ENCODE results near the gene PLTP.
"Not testable (repeated sequence)": the region's sequence is repeated elsewhere in the genome, so short reads cannot be mapped to it uniquely, and the experiment has no call there.

The PLTP gene

DNA sequence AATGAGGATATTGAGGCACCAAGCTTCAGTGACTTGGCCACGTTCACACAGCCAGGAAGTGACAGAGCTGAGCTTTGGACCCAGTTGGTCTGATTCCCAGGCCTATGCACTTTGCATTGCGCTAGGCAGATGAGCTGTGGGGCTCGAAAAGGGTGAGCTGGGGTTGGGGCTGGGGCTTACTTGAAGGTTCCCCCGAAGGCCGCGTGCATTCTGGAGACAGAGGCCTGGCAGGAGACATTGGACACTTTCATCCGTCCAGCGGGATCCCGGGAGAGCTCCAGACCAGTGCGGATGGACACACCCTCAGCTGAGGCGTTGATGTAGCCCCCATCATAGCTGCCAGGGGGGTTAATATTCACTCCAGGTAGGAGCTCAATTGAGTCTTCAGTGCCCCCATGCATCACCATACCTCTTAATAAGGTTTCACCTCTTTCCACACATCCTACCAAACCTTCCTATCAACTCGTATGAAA, 2.6 kb downstream of the PLTP start:
- H3K4me3 ChIP-seq, result peak overlapping the region; percentile 74
- peak overlapping the region in 1 of 2 donors; percentile 89 for H3K27ac ChIP-seq
- DNase-seq (ENCODE audit: low spot score), result no peak
- TF ChIP-seq, protein P1, sequence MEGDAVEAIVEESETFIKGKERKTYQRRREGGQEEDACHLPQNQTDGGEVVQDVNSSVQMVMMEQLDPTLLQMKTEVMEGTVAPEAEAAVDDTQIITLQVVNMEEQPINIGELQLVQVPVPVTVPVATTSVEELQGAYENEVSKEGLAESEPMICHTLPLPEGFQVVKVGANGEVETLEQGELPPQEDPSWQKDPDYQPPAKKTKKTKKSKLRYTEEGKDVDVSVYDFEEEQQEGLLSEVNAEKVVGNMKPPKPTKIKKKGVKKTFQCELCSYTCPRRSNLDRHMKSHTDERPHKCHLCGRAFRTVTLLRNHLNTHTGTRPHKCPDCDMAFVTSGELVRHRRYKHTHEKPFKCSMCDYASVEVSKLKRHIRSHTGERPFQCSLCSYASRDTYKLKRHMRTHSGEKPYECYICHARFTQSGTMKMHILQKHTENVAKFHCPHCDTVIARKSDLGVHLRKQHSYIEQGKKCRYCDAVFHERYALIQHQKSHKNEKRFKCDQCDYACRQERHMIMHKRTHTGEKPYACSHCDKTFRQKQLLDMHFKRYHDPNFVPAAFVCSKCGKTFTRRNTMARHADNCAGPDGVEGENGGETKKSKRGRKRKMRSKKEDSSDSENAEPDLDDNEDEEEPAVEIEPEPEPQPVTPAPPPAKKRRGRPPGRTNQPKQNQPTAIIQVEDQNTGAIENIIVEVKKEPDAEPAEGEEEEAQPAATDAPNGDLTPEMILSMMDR (IDR thresholded peaks at IDR 0.05), result no peak

DNA sequence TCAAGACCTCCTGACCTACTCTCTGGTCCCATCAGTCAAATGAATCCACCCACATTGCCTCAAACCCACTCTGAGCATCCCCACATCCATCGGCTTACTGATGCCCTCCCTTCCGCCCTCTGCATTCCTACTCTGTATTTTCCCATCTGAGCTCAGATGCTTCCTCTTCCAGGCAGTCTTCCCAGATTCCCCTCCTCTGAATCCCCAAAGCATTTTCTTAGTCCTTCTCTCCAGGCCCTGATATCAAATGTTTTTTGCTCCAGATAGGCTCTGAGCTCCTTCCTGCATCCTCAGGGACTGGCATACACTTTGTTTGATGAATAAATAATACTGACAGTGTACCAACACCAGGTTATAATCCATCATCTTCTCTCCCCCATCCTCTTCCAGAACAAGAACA, 3.9 kb downstream of the PLTP start:
- H3K27ac ChIP-seq, result no peak overlapping the region
- no peak for DNase-seq (ENCODE audit: low spot score)
- H3K4me3 ChIP-seq, result no peak overlapping the region
- TF ChIP-seq, protein P1 (IDR thresholded peaks at IDR 0.05), result no peak

DNA sequence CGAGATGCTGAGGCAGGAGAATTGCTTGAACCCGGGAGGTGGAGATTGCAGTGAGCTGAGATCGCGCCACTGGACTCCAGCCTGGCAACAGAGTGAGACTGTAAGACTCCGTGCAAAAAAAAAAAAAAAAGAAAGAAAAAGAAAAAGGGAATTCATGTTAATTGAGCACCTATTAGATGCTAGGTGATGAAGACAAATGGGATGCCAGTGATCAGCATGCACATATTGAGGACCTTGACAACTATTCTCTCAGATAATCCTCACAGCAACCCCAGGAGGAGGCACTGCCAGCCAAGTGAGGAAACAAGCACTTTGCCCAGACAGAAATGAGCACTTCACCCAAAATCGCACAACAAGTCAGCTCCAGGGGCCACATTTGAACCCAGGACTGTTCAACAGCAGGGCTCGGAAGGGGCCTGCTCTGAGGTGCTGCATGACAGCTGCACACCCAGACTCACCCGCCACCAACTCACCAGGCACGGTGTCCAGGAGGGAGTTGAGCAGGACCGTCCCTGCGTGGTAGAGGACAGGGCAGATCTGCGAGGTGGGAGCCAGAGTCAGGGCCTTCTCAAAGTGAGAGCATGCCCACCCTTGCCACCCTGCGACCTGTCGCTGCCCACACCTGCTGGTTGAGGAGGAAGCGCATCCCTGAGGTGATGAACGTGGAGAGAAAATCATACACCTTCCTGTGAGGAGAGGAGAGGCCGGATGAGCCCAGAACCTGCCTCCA, 4.6 kb downstream of the PLTP start:
- Histone ChIP-seq H3K27ac (no peak overlapping the region), H3K4me3 (no peak overlapping the region)
- TF ChIP-seq, protein P1 (IDR thresholded peaks at IDR 0.05), result no peak
- DNase-seq (ENCODE audit: low spot score), result no peak

DNA sequence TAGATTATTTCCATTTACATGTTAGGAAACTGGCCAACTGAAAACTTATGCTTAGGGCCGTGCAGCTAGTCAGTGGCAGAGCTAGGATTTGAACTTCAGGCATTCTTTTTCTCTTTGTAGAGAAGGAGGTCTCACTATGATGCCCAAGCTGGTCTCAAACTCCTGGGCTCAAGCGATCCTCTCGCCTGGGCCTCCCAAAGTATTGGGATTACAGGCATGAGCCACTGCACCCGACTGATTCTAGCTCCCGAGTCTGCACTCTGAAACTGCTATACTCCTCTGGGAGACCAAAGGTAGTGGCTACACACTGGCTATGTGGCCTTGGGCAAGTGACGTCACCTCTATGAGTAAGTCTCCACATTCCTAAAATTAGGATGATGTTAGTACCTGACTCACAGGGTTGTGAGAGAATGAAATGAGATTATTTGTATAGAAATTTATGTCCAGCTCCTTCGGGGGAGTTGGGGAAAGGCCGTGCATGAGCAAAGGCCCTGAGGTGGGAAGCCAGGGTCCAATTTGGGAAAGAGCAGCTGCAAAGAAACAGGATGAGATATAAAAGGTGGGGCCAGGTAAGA, 6.4 kb downstream of the PLTP start:
- DNase-seq (ENCODE audit: low spot score), result no peak
- no peak overlapping the region for H3K4me3 ChIP-seq
- TF ChIP-seq, protein P1 (IDR thresholded peaks at IDR 0.05), result no peak

DNA sequence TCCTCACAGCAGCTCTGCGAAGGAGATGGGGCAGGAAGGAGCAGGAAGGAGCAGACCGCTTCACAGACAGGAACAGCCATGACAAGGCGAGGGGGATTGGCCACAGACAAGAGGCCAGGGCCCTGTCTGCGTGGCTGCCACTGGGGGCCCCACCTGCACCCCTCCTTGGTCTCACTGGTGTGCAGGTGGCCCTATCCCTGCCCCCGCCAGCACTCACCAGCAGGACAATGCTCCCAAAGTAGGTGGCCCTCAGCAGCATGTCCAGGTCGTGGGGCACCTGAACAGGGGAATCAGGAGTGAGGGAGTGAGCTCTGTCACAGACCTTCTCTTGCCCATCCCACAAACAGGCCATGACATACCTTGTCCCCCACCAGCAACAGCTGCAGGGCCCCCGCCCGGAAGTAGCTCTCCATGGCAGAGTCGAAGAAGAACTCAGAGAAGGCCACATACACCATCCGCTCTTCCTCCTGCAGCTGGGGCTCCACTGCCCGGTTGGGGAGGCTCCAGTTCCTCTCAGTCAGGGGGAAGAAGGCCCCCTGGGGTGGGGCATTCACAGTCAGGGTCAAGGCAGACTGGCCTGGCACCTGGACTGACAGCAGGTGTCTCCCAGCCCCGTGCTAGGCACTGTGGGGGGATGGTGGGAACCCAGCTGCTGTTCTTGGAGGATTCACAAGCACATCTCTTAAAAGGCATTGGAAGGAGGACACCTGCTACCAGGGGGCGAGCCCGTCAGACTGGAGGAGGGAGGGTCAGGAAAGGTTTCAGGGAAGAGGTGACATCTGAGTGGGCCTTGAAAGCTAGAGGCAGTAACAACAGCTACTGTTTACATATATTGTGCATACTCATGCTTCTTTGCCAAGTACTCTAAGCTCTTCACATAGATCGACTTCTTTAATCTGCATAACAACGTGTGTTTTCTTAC, 7.1 kb downstream of the PLTP start:
- TF ChIP-seq, protein P1 (IDR thresholded peaks at IDR 0.05), result no peak
- no peak for DNase-seq (ENCODE audit: low spot score)

More for the DNA sequence above, 6.4 kb downstream of the PLTP start:
- H3K27ac ChIP-seq, result no peak overlapping the region

DNA sequence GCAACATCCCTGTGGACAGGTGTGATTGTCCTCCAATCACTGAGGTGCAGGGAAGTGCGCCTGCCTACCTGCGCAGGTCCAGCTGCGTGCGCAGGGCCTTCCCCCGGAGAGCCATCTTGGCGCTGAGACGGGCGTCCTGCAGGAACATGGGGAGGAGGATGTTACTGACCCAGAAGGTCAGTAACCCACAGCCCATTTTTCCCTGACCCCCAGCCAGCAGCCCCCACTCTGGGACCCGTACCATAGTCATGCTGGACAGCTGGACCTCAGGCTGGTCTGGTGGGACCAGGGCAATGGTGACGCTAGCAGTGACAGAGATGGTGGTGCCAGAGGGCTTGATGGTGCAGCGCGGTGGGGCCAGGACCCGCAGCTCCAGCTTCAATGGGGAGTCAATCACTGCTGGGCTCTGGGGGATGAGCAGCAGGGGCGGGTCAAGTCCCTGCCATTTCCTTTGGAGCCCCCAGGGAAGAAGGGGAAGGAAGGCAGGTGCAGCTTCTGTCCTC, 9.7 kb downstream of the PLTP start:
- no peak for DNase-seq (ENCODE audit: low spot score)
- TF ChIP-seq, protein P1 (IDR thresholded peaks at IDR 0.05), result no peak
- H3K27ac ChIP-seq, result no peak overlapping the region
- H3K4me3 ChIP-seq, result no peak overlapping the region

More for the DNA sequence above, 7.1 kb downstream of the PLTP start:
- no peak overlapping the region for H3K27ac ChIP-seq
- H3K4me3 ChIP-seq, result no peak overlapping the region

DNA sequence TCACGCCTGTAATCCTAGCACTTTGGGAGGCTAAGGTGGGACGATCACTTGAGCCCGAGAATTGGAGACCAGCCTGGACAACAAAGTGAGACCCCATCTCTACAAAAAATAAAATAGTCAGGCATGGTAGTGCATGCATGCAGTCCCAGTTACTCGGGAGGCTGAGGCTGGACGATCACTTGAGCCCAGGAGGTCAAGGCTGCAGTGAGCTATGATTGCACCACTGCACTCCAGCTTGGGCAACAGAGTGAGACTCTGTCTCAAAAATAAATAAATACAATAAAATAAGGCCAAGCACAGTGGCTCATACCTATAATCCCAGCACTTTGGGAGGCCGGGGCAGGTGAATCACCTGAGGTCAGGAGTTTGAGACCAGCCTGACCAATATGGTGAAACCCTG, 10.6 kb downstream of the PLTP start:
- not testable (repeated sequence) for H3K4me3 ChIP-seq; H3K27ac ChIP-seq; DNase-seq (ENCODE audit: low spot score)

Measured in coronary artery (tissue), 2 donors.